Sigmoid colon (tissue), 4 donors: ENCODE results near the gene CACNA1E.

ENCODE experiments used
- CTCF ChIP-seq, 4 experiments: fragments of 450-650 bp in 3 of 4; fragments of 200-600 bp in 1 of 4; IDR thresholded peaks; one replicate each; pipeline ENCODE4 v1.5.1; 2016 to 2019; ENCODE audit warnings: antibody characterized with exemption in 4 of 4, mild to moderate bottlenecking in 3 of 4, moderate library complexity in 2 of 4
- EP300 ChIP-seq, 4 donors: sonication (generic); formaldehyde crosslinking; IDR thresholded peaks; one replicate each; pipeline ENCODE4 v1.6.1; 2017; ENCODE audit warnings: antibody characterized with exemption in 4 of 4
- POLR2AphosphoS5 ChIP-seq, 4 donors: sonication (generic); formaldehyde crosslinking; IDR thresholded peaks; one replicate each; pipeline ENCODE4 v1.6.1; 2017; ENCODE audit warnings: antibody characterized with exemption in 4 of 4

DNA sequence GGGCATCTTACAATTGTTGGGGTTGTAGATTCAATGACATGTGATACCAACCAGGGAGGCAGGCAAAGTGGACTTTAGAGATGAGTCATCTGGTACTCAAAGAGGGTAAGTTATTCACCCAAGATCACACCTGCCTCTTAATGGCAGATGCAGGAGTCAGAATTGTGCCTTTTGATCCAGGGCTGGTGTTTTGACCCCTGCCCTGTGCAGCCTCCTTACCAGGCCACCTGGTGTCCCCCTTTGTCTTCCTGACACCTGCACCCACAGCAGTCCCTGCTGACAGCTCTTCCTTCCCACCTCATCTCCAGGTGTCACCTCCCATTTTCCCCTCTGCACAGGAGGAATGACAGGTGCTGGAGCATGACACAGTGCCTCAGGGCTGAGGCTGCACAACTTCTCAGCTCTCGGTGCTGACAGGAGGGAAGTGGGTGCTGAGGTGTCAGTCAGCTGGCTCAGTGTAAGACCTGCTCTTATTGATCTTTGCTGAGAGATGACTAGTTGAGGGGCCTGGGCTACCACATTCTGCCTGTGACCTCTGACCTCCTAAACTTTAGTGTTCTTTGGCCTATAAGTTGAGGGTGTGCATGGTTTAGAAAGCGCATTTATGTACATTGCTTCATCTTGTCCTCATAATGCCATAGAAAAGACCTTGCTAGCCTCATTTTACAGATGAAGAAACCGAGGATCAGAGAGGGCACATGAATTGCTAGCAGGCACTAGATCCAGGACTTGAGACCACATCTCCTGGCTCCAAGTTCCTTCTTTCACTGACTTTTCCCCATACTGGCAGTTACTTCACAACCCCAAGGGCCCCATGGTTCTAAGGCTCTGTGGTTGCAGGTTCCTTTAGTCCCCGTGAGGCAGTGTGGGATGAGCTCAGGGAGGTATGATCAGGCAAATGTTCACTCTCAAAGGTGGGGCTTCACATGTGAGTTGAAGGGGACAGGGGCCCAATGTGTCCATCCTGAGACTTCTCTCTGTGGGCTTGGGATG lies 31.3 kb downstream of the CACNA1E start:
- TF ChIP-seq POLR2AphosphoS5 (IDR thresholded peaks at IDR 0.05) (no peak), EP300 (IDR thresholded peaks at IDR 0.05) (no peak), CTCF (IDR thresholded peaks at IDR 0.05) (no peak)
